OCI-LY1 (cell line): ENCODE measurements around the gene CLEC4C.

Source experiments
- H2AFZ ChIP-seq: fragments of 200-600 bp; sonication (generic), shearing (Covaris generic); 2 replicates; pipeline ENCODE4 v1.6.0; 2014; ENCODE audit warnings: antibody characterized with exemption, mild to moderate bottlenecking, low read length
- H3F3A ChIP-seq: fragments of 200-600 bp; sonication (generic), shearing (Covaris generic); 2 replicates; pipeline ENCODE4 v1.6.0; 2014; ENCODE audit warnings: mild to moderate bottlenecking, antibody characterized with exemption, low read length, moderate library complexity; ENCODE audit not compliant: insufficient read depth
- H3K27ac ChIP-seq: fragments of 200-600 bp; sonication (generic); 2 replicates; pipeline ENCODE4 v1.5.1; 2014; ENCODE audit warnings: low read length, mixed run types, mild to moderate bottlenecking, low read depth; ENCODE audit not compliant: poor library complexity, severe bottlenecking
- H3K27me3 ChIP-seq: fragments of 200-600 bp; sonication (generic); 2 replicates; pipeline ENCODE4 v1.6.0; 2014; ENCODE audit warnings: antibody characterized with exemption, mild to moderate bottlenecking, low read length, moderate library complexity; ENCODE audit not compliant: insufficient read depth
- H3K36me3 ChIP-seq: fragments of 200-600 bp; sonication (generic); 2 replicates; pipeline ENCODE4 v1.6.1; 2014; ENCODE audit warnings: mild to moderate bottlenecking, antibody characterized with exemption, low read length, moderate library complexity, mixed read lengths; ENCODE audit not compliant: insufficient read depth
- H3K4me1 ChIP-seq: fragments of 200-600 bp; sonication (generic); 2 replicates; pipeline ENCODE4 v1.5.1; 2014; ENCODE audit warnings: mild to moderate bottlenecking, low read length, moderate library complexity; ENCODE audit not compliant: insufficient read depth, severe bottlenecking
- H3K4me2 ChIP-seq: fragments of 200-600 bp; sonication (generic), shearing (Covaris generic); 2 replicates; pipeline ENCODE4 v1.6.1; 2014; ENCODE audit warnings: low read length
- H3K4me3 ChIP-seq: fragments of 200-600 bp; sonication (generic); 2 replicates; pipeline ENCODE4 v1.5.1; 2014; ENCODE audit warnings: low read length, low read depth, mild to moderate bottlenecking, mixed read lengths; ENCODE audit not compliant: poor library complexity, severe bottlenecking
- H3K79me2 ChIP-seq: fragments of 200-600 bp; shearing (Covaris generic); 2 replicates; pipeline ENCODE4 v1.6.1; 2016; ENCODE audit warnings: mixed run types, low read length, mixed read lengths; ENCODE audit not compliant: insufficient read depth
- H3K9ac ChIP-seq: fragments of 200-600 bp; sonication (generic), shearing (Covaris generic); 2 replicates; pipeline ENCODE4 v1.6.1; 2014; ENCODE audit warnings: mild to moderate bottlenecking, low read length, mixed read lengths
- H3K9me2 ChIP-seq: fragments of 200-600 bp; sonication (generic), shearing (Covaris generic); 2 replicates; pipeline ENCODE4 v1.6.1; 2014; ENCODE audit warnings: low read depth, mild to moderate bottlenecking, low read length, mixed read lengths
- H3K9me3 ChIP-seq: fragments of 200-600 bp; shearing (Covaris generic); 2 replicates; pipeline ENCODE4 v1.6.1; 2014; ENCODE audit warnings: low read length, mixed read lengths
- H4K20me1 ChIP-seq: fragments of 200-600 bp; sonication (generic), shearing (Covaris generic); 2 replicates; pipeline ENCODE4 v1.6.0; 2016; ENCODE audit warnings: mild to moderate bottlenecking, low read length; ENCODE audit not compliant: insufficient read depth
- EZH2 ChIP-seq: fragments of 200-600 bp; sonication (generic), shearing (Covaris generic); IDR thresholded peaks from 2 replicates; pipeline ENCODE4 v1.8.0; 2017; ENCODE audit warnings: borderline replicate concordance, mixed run types, mild to moderate bottlenecking, antibody characterized with exemption, low read length, moderate library complexity, mixed read lengths
- TF ChIP-seq, protein P1 (sequence below): fragments of 200-600 bp; sonication (generic), shearing (Covaris generic); IDR thresholded peaks from 2 replicates; pipeline ENCODE4 v1.5.1; 2017; ENCODE audit warnings: mild to moderate bottlenecking, antibody characterized with exemption, low read length, moderate library complexity, mixed read lengths

Gene CLEC4C

DNA sequence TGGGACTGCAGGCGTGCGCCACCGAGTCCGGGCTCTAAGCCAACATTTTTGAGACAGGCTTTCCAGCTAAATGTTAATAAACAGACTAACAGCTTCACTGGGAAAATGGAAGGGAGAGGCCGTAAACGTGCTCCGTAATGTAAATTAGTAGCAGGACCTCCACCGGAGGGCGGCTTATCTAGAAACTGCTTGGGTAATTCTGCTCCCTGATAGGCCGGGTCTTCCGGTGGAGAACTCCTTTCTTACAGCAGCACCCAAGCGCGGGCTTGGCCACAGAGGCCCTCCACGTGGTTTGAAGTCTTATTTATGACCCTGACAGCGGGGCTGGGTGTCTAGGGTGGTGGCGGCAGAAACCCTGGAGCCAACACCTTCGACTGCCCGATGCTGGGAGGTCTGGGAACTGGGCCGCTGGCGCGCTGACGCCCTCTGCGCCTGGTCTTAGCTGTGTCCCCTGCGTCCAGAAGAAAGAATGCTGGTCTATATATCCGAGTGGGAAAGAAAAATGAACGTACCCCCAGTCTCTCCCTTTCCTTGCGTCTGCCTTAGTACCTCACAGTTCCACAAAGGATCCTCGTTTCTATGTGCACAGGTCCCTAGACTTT lies 34.2 kb downstream of the CLEC4C start:
- H3K27me3 ChIP-seq: no peaks in the 10 kb centered on the region; the same call in 1 of the 2 replicates
- H3F3A ChIP-seq: no peaks in the 10 kb centered on the region
- H3K27ac ChIP-seq: no peak overlapping the region
- no peaks in the 10 kb centered on the region for H3K9me3 ChIP-seq
- TF ChIP-seq, protein P1, sequence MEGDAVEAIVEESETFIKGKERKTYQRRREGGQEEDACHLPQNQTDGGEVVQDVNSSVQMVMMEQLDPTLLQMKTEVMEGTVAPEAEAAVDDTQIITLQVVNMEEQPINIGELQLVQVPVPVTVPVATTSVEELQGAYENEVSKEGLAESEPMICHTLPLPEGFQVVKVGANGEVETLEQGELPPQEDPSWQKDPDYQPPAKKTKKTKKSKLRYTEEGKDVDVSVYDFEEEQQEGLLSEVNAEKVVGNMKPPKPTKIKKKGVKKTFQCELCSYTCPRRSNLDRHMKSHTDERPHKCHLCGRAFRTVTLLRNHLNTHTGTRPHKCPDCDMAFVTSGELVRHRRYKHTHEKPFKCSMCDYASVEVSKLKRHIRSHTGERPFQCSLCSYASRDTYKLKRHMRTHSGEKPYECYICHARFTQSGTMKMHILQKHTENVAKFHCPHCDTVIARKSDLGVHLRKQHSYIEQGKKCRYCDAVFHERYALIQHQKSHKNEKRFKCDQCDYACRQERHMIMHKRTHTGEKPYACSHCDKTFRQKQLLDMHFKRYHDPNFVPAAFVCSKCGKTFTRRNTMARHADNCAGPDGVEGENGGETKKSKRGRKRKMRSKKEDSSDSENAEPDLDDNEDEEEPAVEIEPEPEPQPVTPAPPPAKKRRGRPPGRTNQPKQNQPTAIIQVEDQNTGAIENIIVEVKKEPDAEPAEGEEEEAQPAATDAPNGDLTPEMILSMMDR: no peak
- no peak for TF ChIP-seq EZH2
- no peak overlapping the region for H2AFZ ChIP-seq
- no peaks in the 10 kb centered on the region for H3K79me2 ChIP-seq
- no peaks in the 10 kb centered on the region for H3K36me3 ChIP-seq
- no peak overlapping the region for H3K4me3 ChIP-seq
- no peaks in the 10 kb centered on the region for H3K9me2 ChIP-seq
- no peak overlapping the region for H3K4me2 ChIP-seq
- H3K9ac ChIP-seq: no peak overlapping the region
- H3K4me1 ChIP-seq: no peaks in the 10 kb centered on the region
- no peaks in the 10 kb centered on the region for H4K20me1 ChIP-seq

DNA sequence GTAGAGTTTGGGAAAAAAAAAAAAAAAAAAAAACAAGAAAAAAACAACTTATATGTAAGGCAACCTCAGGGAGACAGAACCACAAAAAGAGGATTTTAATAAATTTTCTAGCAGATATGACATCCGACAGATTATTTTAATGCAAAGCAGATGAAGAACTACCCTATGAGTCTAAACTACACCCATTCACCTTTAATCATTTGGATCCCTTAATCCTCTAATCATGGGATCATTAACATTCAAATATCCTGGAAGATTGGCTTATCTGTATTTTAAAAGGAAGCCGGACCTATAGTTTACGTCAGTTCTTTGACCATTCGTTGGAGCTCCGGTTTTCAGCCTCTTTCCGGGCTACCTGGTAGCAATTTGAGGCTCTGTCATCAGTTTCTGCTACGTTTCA lies 36.0 kb downstream of the CLEC4C start, which contains the start of gene DPPA3:
TSS of gene DPPA3 (plus strand) at position 301 of the 400 bp plus-strand sequence. CDS start 138 bp downstream, outside the sequence.
- Histone ChIP-seq H3K27ac (no peak within 1 kb of the TSS), H3K27me3 (no peaks in the 10 kb centered on the region; the same call in 1 of the 2 replicates)

DNA sequence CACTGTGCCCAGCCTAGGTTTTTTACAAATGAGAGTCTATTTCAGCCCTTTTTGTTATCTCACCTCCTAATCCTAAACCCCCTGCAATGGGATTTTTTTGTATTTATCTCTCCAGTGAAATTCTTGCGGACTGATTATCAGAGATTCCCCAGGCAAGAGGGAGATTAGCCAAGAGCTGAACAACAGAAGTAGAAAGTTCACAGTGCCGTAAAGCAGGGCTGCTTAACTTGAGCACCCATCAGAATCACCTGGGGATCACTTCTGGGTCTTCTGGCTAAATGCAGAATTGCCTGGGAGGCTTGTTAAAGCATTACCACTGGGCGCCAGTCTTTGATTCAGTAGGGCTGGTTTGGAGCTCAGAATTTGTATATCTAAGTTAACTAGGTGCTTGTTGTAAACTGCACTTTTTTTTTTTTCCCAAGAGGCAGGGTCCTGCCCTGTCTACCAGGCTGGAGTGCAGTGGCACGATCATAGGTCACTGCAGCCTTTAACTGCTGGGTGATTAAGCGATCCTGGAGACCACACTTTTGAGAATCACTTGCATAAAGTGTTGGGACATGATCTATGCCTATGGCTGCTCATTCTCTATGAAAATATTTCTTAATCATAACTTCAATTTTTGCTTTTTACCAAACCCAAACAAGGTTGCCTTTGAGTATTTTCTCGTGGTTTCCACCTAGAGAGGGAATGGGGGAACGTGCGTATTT lies 37.1 kb downstream of the CLEC4C start:
- no peaks in the 10 kb centered on the region for H3K9me3 ChIP-seq
- H3K9ac ChIP-seq: no peak overlapping the region
- H3K36me3 ChIP-seq: no peaks in the 10 kb centered on the region
- H3K4me1 ChIP-seq: no peaks in the 10 kb centered on the region
- H3K4me3 ChIP-seq: no peak overlapping the region
- H3K9me2 ChIP-seq: no peaks in the 10 kb centered on the region
- H3K27me3 ChIP-seq: no peaks in the 10 kb centered on the region; the same call in 1 of the 2 replicates
- no peak overlapping the region for H3K4me2 ChIP-seq
- H3K79me2 ChIP-seq: no peaks in the 10 kb centered on the region
- no peak overlapping the region for H2AFZ ChIP-seq
- TF ChIP-seq, protein P1: no peak
- TF ChIP-seq EZH2: no peak
- no peaks in the 10 kb centered on the region for H3F3A ChIP-seq
- no peaks in the 10 kb centered on the region for H4K20me1 ChIP-seq
- H3K27ac ChIP-seq: no peak overlapping the region

More for the DNA sequence above, 36.0 kb downstream of the CLEC4C start, which contains the start of gene DPPA3:
- no peak within 1 kb of the TSS for H2AFZ ChIP-seq
- no peaks in the 10 kb centered on the region for H3K79me2 ChIP-seq
- no peaks in the 10 kb centered on the region for H3K9me2 ChIP-seq
- no peak within 1 kb of the TSS for H3K4me2 ChIP-seq
- H3K9ac ChIP-seq: no peak within 1 kb of the TSS
- no peaks in the 10 kb centered on the region for H3K9me3 ChIP-seq
- TF ChIP-seq, protein P1: no peak
- TF ChIP-seq EZH2: no peak
- H3K4me3 ChIP-seq: no peak within 1 kb of the TSS
- H3F3A ChIP-seq: no peaks in the 10 kb centered on the region
- no peaks in the 10 kb centered on the region for H3K4me1 ChIP-seq
- no peaks in the 10 kb centered on the region for H4K20me1 ChIP-seq
- no peaks in the 10 kb centered on the region for H3K36me3 ChIP-seq
